Skin of body (tissue), 2 donors: ENCODE data around the gene SYNGR3. TPM values are rescaled to one million over a fixed set of nuclear protein-coding genes. Genes with fewer than 3 reads are reported as not detected.

Experiments
- DNase-seq: peaks from one replicate; lab custom pipeline; 2025; lab: John Stamatoyannopoulos, UW
- total RNA-seq: library from RNA; depleted of rRNA; stranded (reverse); fragments of >200 nt; gene quantifications from one replicate; pipeline ENCODE4 v1.2.3, GENCODE V29; 2014

Gene SYNGR3
- total RNA-seq, 1 donor from 2014 or later: 0.69 TPM

DNA sequence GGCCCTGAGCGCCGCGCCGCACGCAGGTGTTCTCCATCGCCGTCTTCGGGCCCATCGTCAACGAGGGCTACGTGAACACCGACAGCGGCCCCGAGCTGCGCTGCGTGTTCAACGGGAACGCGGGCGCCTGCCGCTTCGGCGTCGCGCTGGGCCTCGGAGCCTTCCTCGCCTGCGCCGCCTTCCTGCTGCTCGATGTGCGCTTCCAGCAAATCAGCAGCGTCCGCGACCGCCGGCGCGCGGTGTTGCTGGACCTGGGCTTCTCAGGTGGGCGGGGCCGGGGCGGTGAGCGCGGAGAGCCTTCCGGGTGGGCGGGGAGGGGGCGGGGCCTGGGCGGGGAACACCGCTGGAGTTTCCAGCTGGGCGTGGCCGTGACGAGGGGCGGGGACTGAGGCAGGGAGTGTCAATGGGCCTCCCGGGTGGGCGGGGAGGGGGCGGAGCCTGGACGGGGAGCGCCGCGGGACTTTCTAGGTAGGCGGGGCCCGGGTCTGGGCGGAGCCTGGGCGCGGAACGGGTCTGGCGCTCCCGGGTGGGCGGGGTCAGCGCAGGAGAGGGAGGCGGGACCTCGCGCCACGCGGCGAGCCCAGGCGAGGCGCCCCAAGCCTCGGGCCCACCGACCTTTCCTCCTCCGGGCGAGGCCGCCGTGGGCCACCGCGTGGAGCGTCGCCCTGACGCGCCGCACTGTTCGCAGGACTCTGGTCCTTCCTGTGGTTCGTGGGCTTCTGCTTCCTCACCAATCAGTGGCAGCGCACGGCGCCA is 2.4 kb downstream of the SYNGR3 start:
- DNase-seq: peak; percentile 78

DNA sequence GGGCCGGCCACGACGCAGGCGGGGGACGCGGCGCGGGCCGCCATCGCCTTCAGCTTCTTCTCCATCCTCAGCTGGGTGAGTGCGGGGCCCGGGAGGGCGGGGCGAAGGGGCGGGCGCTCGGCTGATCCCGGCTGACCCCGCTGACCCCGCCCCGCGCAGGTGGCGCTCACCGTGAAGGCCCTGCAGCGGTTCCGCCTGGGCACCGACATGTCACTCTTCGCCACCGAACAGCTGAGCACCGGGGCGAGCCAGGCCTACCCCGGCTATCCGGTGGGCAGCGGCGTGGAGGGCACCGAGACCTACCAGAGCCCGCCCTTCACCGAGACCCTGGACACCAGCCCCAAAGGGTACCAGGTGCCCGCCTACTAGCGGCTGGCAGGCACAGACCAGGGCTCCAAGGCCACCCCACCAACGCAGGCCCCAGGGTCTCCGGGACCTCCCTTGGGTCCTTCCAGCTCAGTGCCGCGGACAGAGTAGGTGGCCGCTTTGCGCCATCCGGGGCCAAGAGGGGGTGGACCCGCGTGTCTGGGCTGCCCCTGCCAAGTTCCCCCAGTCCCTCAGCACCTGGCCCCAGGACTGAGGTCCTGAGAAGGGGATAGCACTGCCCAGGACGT is 3.0 kb downstream of the SYNGR3 start:
- no peak for DNase-seq

- DNase-seq: no peak
Measured at GRCh38 chr16:1993731-1994131, 4.0 kb downstream of the SYNGR3 start.

DNA sequence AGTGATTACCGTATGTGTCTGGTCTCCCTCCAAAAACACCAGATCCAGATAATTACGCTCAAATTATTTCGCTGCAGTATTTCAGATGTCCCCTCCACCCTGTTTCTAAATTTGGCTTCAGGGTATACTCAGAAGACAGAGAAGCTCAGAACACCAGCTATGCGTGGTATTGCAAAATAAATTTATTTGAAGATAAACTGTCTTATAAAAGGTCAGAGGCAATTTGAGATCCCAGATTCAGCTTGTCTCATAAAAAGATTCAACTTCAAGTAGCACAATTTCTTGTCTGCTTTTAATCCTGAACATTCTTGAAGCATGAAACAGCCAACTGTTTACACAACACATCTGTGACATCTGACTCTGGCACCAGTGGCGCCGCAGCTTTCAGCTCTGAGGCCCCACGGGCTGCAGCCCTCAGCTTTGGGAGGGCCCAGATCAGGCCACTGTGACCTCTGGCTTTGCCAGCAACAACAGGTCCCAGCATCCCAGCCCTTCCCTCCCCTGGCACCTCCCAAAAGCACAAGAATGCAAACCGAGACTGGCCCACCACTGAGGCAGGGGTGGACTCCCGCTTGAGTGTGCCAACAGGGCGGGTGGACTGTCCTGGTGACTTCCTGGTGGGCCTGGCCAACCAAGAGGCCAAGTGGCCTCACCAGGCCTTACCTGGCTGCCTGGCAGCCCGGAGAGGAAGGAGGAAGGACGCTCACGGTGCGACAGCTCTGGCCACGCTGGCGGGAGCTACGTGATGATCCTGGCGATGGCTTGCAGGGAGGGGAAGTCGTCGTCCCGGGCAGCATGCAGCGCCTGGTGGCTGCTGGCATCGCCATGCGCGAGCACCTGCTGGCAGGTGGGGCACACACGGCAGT is 8.0 kb downstream of the SYNGR3 start:
- DNase-seq: peak; percentile 39

DNA sequence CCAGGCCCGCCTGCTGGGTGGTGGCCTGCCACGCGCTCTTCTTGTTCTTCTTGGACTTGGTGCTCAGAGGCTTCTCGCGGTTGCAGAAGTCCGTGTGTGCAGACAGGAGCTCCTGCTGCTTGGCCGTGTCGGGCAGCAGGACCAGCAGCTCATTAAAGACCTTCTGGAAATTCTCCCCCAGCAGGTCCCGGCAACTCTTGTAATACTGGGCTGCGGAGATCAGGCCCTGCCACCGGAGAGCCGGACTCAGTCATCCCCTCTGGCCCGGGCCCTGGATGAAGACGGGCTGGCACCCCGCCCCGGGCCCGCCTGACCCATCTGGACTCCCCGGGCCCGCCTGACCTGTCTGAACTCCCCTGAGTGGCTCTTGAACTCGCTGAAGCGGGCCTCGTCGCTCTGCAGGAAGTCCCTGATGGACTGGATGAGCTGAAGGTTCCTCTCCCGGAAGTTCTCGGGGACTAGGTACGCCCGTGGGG is 8.6 kb downstream of the SYNGR3 start:
- DNase-seq: no peak

DNA sequence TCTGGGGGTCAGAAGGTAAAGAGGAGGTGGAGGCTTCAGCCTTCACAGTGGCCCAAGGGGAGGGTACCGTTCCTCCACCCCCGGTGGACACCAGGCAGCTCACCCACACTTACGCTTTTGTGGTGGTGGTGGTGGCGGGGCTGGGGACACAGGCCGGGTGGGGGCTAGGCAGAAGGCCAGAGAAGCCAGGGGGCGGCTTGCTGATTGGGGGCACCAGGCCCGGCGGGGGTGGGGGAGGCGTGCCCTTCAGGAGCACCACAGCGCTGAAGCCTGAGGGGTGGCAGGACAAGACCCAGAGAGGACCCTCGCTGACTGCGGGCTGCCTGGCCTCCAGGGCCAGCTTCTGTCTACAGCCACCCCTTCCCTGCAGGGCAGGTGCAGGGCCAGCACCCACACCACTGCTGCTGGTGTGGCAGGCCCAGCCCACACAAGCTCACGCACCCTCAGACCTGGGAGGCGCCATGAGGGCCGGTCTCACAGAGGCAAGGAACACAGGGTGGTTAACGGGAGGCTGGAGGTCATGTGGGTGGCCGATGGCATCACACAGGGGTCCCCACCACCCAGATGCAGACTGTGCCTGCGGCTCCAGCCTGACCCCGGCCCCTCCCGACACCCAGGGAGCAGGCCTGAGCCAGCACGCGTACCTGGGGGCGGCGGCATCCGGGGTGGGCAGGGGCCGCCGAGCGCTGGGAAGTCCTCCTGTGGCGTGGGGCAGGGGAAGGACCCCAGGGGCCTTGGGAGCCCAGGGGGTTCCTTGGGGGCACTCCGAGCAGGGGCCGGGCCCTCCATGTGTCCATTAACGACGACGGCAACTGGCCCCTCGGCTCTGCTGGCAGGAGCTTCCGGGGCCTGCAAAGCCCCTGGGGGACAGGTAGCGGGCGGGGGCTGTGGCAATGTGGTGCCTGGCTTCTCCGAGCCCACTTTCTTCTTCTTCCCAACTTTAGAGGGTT is 9.4 kb downstream of the SYNGR3 start:
- no peak for DNase-seq

DNA sequence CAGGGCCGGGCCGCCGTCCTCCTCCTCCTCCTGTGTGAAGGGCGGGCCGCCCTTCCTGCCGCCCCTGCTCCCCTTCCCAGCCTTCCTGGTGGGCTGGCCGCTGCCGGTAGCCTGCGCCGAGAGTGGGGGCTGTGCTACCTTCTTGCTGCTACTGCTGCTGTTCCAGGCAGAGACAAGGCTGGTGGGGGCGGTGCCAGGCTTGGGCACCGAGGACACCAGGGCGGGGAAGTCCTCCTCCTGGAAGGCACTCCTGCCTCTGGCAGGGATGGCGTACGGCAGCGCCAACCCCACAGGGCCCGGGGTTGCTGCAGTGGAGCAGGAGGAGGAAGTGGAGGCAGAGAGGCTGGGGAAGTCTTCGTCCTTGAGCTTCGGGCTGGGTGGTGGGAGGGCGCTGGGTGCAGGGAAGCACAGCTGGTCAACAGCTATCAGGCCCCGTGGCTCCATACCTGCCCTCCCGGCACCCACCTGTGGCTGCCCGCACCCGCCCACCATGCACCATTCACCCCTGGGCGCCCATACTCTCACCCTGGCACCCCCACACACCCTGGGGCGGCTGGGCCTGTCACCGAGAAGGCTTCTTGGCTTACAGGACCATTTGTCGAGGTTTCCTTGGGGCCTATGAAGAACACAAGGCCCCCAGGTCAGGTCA is 10.2 kb downstream of the SYNGR3 start:
- DNase-seq: no peak

GRCh38 chr16:2001035-2001434 is 11.3 kb downstream of the SYNGR3 start:
- DNase-seq: no peak

GRCh38 chr16:2001456-2002355 is 11.9 kb downstream of the SYNGR3 start:
- no peak for DNase-seq

GRCh38 chr16:2002406-2003230 is 12.8 kb downstream of the SYNGR3 start:
- no peak for DNase-seq

GRCh38 chr16:2003231-2003826 is 13.6 kb downstream of the SYNGR3 start:
- no peak for DNase-seq

GRCh38 chr16:2003827-2004641 is 14.3 kb downstream of the SYNGR3 start:
- DNase-seq: peak; percentile 26

GRCh38 chr16:2004795-2005517 is 15.2 kb downstream of the SYNGR3 start:
- no peak for DNase-seq

- DNase-seq: no peak
Measured at GRCh38 chr16:2005646-2006045, 15.9 kb downstream of the SYNGR3 start.

DNA sequence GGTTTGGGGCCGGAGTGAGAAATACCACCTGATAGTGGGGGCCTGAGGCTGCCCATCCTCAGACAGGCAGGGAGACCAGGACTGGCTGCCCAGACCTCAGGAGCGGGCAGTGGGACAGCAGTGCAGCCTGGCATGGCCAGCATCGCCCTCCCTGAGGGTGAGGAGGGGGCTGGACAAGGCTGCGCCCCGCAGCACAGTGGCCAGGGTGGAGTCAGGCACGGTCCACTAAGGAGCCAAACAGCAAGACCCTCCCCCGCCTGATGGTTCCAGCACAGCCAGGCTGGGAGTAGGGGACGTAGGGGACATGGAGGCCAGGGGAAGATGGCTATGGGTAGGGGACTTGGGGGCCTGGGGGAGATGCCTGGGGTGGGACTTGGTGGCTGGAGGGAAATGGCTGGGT is 16.5 kb downstream of the SYNGR3 start:
- no peak for DNase-seq

DNA sequence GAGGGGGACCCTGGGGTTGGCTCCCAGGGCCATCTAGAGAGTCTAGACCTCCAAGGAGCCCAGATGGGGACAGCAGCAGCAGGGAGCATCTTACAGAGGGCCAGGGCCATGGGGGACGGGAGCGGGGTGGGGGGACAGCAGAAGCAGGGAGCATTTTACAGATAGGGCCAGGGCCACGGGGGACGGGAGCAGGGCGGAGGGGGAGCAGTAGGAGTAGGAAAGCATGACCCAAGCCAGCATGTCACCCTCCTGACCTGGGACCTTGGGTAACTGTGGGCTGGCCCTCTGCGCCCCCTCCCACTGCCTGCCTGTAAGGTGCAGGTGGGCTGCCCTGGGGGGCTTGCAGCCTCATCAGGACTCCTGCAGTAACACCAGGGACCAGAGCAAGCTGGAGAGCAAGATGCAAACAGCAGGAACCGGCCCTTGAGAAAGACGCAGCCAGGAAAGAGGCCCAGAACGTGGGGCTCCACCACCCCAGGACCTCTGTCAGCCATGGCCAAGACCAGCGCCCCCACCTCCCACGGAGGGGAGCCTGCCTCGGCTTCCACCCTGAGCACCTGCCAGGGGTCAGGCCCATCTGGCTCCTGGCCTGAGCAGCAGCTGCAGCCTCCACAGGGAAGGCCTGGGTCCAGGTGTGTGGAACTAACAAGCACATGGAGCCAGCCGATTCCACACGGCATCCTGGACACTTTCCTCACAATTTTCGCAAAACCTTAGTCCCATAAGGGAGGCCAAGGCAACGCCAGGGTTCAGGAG is 17.5 kb downstream of the SYNGR3 start:
- DNase-seq: no peak
